SU-DHL-6 (cell line): ENCODE measurements around the gene SLC9C1.

Experiments
- EZH2phosphoT487 ChIP-seq: fragments of 200-600 bp; sonication (generic), shearing (Covaris generic); conservative IDR thresholded peaks from 2 replicates; pipeline ENCODE4 v1.6.1; 2018; ENCODE audit warnings: mild to moderate bottlenecking, antibody characterized with exemption, low read length, moderate library complexity, mixed read lengths
- TF ChIP-seq, protein P1 (sequence below): fragments of 200-600 bp; sonication (generic); IDR thresholded peaks from one replicate; pipeline ENCODE4 v1.5.1; 2017; ENCODE audit warnings: antibody characterized with exemption, mild to moderate bottlenecking, low read length, moderate library complexity; ENCODE audit not compliant: insufficient read depth, poor library complexity, severe bottlenecking

DNA sequence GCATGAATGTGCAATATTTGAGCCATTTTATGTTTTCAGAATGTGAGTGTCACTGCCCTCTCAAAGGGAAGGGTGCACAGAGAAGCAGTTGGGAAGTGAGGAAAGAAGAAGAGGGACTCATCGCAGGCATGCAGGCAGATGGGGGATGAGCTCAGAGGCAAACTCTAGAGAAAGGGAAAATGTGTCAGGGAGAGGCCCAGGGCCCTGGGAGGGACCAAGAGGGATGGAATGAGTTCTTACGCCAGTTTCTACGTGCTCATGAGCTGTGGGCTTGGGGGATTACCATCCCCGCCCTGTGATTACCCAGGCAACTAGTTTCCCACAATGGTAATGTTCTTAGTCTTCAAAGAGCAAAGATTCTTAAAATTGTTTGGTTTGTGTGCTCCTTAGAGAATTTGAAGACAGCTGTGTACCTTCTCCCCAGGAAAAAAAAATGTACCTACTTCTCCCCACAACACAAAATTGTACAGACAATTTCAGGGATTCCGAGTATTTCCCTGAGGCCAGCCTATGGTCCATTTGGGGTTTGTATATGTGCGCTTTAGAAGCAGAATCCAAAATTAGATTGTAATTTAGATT lies 178.8 kb downstream of the SLC9C1 start:
- TF ChIP-seq, protein P1, sequence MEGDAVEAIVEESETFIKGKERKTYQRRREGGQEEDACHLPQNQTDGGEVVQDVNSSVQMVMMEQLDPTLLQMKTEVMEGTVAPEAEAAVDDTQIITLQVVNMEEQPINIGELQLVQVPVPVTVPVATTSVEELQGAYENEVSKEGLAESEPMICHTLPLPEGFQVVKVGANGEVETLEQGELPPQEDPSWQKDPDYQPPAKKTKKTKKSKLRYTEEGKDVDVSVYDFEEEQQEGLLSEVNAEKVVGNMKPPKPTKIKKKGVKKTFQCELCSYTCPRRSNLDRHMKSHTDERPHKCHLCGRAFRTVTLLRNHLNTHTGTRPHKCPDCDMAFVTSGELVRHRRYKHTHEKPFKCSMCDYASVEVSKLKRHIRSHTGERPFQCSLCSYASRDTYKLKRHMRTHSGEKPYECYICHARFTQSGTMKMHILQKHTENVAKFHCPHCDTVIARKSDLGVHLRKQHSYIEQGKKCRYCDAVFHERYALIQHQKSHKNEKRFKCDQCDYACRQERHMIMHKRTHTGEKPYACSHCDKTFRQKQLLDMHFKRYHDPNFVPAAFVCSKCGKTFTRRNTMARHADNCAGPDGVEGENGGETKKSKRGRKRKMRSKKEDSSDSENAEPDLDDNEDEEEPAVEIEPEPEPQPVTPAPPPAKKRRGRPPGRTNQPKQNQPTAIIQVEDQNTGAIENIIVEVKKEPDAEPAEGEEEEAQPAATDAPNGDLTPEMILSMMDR, result no peak
- TF ChIP-seq EZH2phosphoT487, result no peak
